Keratinocyte (primary cell): ENCODE measurements around the gene SMARCA1. TPM values are rescaled to one million over a fixed set of nuclear protein-coding genes. Genes with fewer than 3 reads are reported as not detected.

Source experiments
- DNase-seq: peaks from one replicate; pipeline ENCODE4 v3.0.0-alpha.2; 2011; ENCODE audit warnings: low read depth, missing footprints, low spot score
- FAIRE-seq: peaks from 2 replicates; lab custom pipeline; 2011; peaks lifted over from hg19 to GRCh38; lab: Jason Lieb, UNC
- H2AFZ ChIP-seq: 2 replicates; pipeline ENCODE4 v1.6.0; 2012; ENCODE audit warnings: low read length, control low read depth, inconsistent platforms; ENCODE audit not compliant: control insufficient read depth
- H3K27ac ChIP-seq: 2 replicates; pipeline ENCODE4 v1.5.1; 2011; ENCODE audit warnings: low read length; ENCODE audit not compliant: control insufficient read depth, insufficient read depth
- H3K27me3 ChIP-seq: 3 replicates; pipeline ENCODE4 v1.6.0; 2011; ENCODE audit warnings: low read length; ENCODE audit not compliant: control insufficient read depth, insufficient read depth; ENCODE audit errors: extremely low read depth
- H3K36me3 ChIP-seq, 2 experiments: 2 replicates in 1 of 2; 3 replicates in 1 of 2; pipeline ENCODE4 v1.5.1; 2011; ENCODE audit warnings: low read length in 2 of 2, mild to moderate bottlenecking in 1 of 2; ENCODE audit not compliant: control insufficient read depth in 2 of 2, insufficient read depth in 2 of 2; ENCODE audit errors: extremely low read depth in 1 of 2
- H3K4me1 ChIP-seq: 3 replicates; pipeline ENCODE4 v1.5.1; 2011; ENCODE audit warnings: low read length; ENCODE audit not compliant: control insufficient read depth, insufficient read depth; ENCODE audit errors: extremely low read depth
- H3K4me2 ChIP-seq: 3 replicates; pipeline ENCODE4 v1.6.0; 2011; ENCODE audit warnings: low read depth, low read length; ENCODE audit not compliant: control insufficient read depth, insufficient read depth; ENCODE audit errors: extremely low read depth
- H3K4me3 ChIP-seq, 3 experiments: fragments of 200-600 bp in 1 of 3; sonication (generic) in 1 of 3; 2 replicates in 2 of 3; 3 replicates in 1 of 3; pipeline ENCODE4 v1.5.1; 2011 to 2016; ENCODE audit warnings: low read length in 3 of 3, mild to moderate bottlenecking in 3 of 3, control low read depth in 2 of 3, inconsistent platforms in 1 of 3, low read depth in 1 of 3, mixed read lengths in 1 of 3, mixed run types in 1 of 3, moderate library complexity in 1 of 3; ENCODE audit not compliant: control insufficient read depth in 2 of 3, insufficient read depth in 2 of 3; ENCODE audit errors: extremely low read depth in 1 of 3
- H3K79me2 ChIP-seq: 2 replicates; pipeline ENCODE4 v1.6.0; 2012; ENCODE audit warnings: low read length; ENCODE audit not compliant: control insufficient read depth, insufficient read depth
- H3K9ac ChIP-seq: 3 replicates; pipeline ENCODE4 v1.6.0; 2011; ENCODE audit warnings: low read length; ENCODE audit not compliant: control insufficient read depth, insufficient read depth; ENCODE audit errors: extremely low read depth
- H3K9me1 ChIP-seq: 3 replicates; pipeline ENCODE4 v1.6.0; 2011; ENCODE audit warnings: low read length; ENCODE audit not compliant: control insufficient read depth, insufficient read depth; ENCODE audit errors: extremely low read depth
- H3K9me3 ChIP-seq: 2 replicates; pipeline ENCODE4 v1.5.1; 2012; ENCODE audit warnings: low read depth, low read length; ENCODE audit not compliant: control insufficient read depth
- H4K20me1 ChIP-seq: 3 replicates; pipeline ENCODE4 v1.6.0; 2011; ENCODE audit warnings: low read length; ENCODE audit not compliant: control insufficient read depth, insufficient read depth; ENCODE audit errors: extremely low read depth
- CTCF ChIP-seq, 3 experiments: IDR thresholded peaks in 1 of 3; conservative IDR thresholded peaks in 1 of 3; optimal IDR thresholded peaks in 1 of 3; 2 replicates in 2 of 3; 3 replicates in 1 of 3; pipeline versions ENCODE3 to v1.5.1; 2011; ENCODE audit warnings: low read length in 3 of 3, mild to moderate bottlenecking in 3 of 3, moderate library complexity in 2 of 3, control low read depth in 1 of 3, inconsistent platforms in 1 of 3; ENCODE audit not compliant: insufficient read depth in 2 of 3; ENCODE audit errors: extremely low read depth in 1 of 3
- EZH2 ChIP-seq: IDR thresholded peaks from one replicate; pipeline ENCODE4 v1.6.1; 2012; ENCODE audit warnings: inconsistent platforms, mild to moderate bottlenecking, low read length, moderate library complexity
- dilution Hi-C: fragments of 300-500 bp; cut with MboI; formaldehyde crosslinking; loops from one replicate; pipeline ENCODE4 v1.7.0; 2020; ENCODE audit warnings: low sequenced_read_pairs; ENCODE audit not compliant: extremely low pct_ligation_motif_present
- polyA plus RNA-seq, 5 experiments: library from polyadenylated mRNA; depleted of rRNA in 3 of 5; stranded (reverse) in 3 of 5; stranded (forward) in 1 of 5; unstranded in 1 of 5; fragments of >200 nt; gene quantifications; 1 replicate in 1 of 5; 2 replicates in 3 of 5; 3 replicates in 1 of 5; pipeline versions ENCODE4 v1.2.1 to v1.2.3, GENCODE V29; 2011 to 2012; ENCODE audit warnings: missing spikeins in 2 of 5, low read depth in 1 of 5, low replicate concordance in 1 of 5

SMARCA1 gene
- polyA plus RNA-seq, 1 donor (not counting 4 experiments of a cell fraction or from before 2014, with no cell fraction given), result 21.6 TPM

- Histone ChIP-seq H3K27ac (no peak overlapping the region), H3K79me2 (no peaks in the 10 kb centered on the region), H3K4me1 (no peaks in the 10 kb centered on the region), H3K27me3 (no peaks in the 10 kb centered on the region), H3K9ac (no peak overlapping the region), H3K36me3 (no peaks in the 10 kb centered on the region), H2AFZ (no peak overlapping the region), H4K20me1 (no peaks in the 10 kb centered on the region), H3K9me3 (no peaks in the 10 kb centered on the region), H3K4me3 (no peak overlapping the region), H3K4me2 (no peak overlapping the region), H3K9me1 (no peaks in the 10 kb centered on the region)
- FAIRE-seq (no peak), DNase-seq (no peak)
- dilution Hi-C loops, result no loop called here
- TF ChIP-seq EZH2 (no peak), CTCF (optimal IDR thresholded peaks at IDR 0.05 in 1 of 3, IDR thresholded peaks at IDR 0.05 in 1 of 3, conservative IDR thresholded peaks at IDR 0.05 in 1 of 3; ENCODE audit: extremely low read depth in 1 of 3, insufficient read depth in 2 of 3, low read length in 3 of 3) (no peak)
Measured at GRCh38 chrX:129531132-129531531, 7.8 kb upstream of the SMARCA1 start.

GRCh38 chrX:129530410-129530809 lies 7.1 kb upstream of the SMARCA1 start:
- H2AFZ ChIP-seq, result no peak overlapping the region
- H3K9me3 ChIP-seq, result no peaks in the 10 kb centered on the region
- no peaks in the 10 kb centered on the region for H4K20me1 ChIP-seq
- H3K9me1 ChIP-seq, result no peaks in the 10 kb centered on the region
- no peak overlapping the region for H3K9ac ChIP-seq
- dilution Hi-C loops, result no loop called here
- H3K27ac ChIP-seq, result no peak overlapping the region
- H3K4me2 ChIP-seq, result no peak overlapping the region
- H3K27me3 ChIP-seq, result no peaks in the 10 kb centered on the region
- no peak overlapping the region for H3K4me3 ChIP-seq
- no peak for DNase-seq
- no peaks in the 10 kb centered on the region for H3K4me1 ChIP-seq
- H3K36me3 ChIP-seq, result no peaks in the 10 kb centered on the region
- TF ChIP-seq EZH2 (no peak), CTCF (optimal IDR thresholded peaks at IDR 0.05 in 1 of 3, IDR thresholded peaks at IDR 0.05 in 1 of 3, conservative IDR thresholded peaks at IDR 0.05 in 1 of 3; ENCODE audit: extremely low read depth in 1 of 3, insufficient read depth in 2 of 3, low read length in 3 of 3) (no peak)
- no peaks in the 10 kb centered on the region for H3K79me2 ChIP-seq
- no peak for FAIRE-seq
